Left lung (tissue), 10 donors: Measurements from ENCODE around the gene MINDY3. TPM values are rescaled to one million over a fixed set of nuclear protein-coding genes. Genes with fewer than 3 reads are reported as not detected.

ENCODE experiments used
- ATAC-seq: fragments of 200-7000 bp; cut with Tn5 transposase; one replicate; pipeline ENCODE4 v1.9.1; 2020; ENCODE audit warnings: moderate library complexity
- DNase-seq, 4 donors: peaks; one replicate each; pipeline ENCODE4 v3.0.0-alpha.2; 2013 to 2020
- H3K27ac ChIP-seq, 2 donors: fragments of 200-600 bp; sonication (generic) in 1 of 2; one replicate each; pipeline versions ENCODE4 v1.5.0 to v1.8.0; 2020 to 2021
- H3K27me3 ChIP-seq, 2 donors: fragments of 200-600 bp; sonication (generic) in 1 of 2; one replicate each; pipeline versions ENCODE4 v1.5.0 to v1.8.0; 2020 to 2021
- H3K36me3 ChIP-seq, 2 donors: fragments of 200-600 bp; sonication (generic) in 1 of 2; one replicate each; pipeline versions ENCODE4 v1.5.0 to v1.8.0; 2020 to 2021
- H3K4me1 ChIP-seq, 2 donors: fragments of 200-600 bp; one replicate each; pipeline ENCODE4 v1.8.0; 2021
- H3K4me3 ChIP-seq, 2 donors: fragments of 200-600 bp; sonication (generic) in 1 of 2; one replicate each; pipeline versions ENCODE4 v1.5.0 to v1.8.0; 2020 to 2021; ENCODE audit warnings: mild to moderate bottlenecking in 1 of 2
- H3K9me3 ChIP-seq, 2 donors: fragments of 200-600 bp; sonication (generic) in 1 of 2; one replicate each; pipeline versions ENCODE4 v1.5.0 to v1.8.0; 2020 to 2021
- intact Hi-C, 2 donors: fragments of 100-400 bp; cut with DNase I; formaldehyde crosslinking; loops; one replicate each; pipeline versions ENCODE4 v1.11.2 to v1.14.2; 2022
- polyA plus RNA-seq, 6 donors: library from polyadenylated mRNA; unstranded; fragments of 120-200 nt; gene quantifications; one replicate each; pipeline ENCODE4 v1.2.1, GENCODE V29; 2013; ENCODE audit not compliant: insufficient read length in 6 of 6
- total RNA-seq, 2 donors: library from RNA; stranded (reverse); fragmentation: NEBNext Ultra II Directional; extraction: Animal tissue kit (Norgen Biotek cat#: 25700); gene quantifications; one replicate each; pipeline ENCODE4 v1.2.1, GENCODE V29; 2021
- TF ChIP-seq, protein P1 (sequence below), 2 donors: fragments of 200-600 bp; sonication (generic) in 1 of 2; IDR thresholded peaks; one replicate each; pipeline versions ENCODE4 v1.5.0 to v1.8.0; 2021; ENCODE audit warnings: antibody characterized with exemption in 2 of 2
- donor health status: DM: no; HTN: yes; CAD: no.
- donor health status: DM: no; HTN: no; CAD: no.

MINDY3 gene
- total and polyA plus RNA-seq, 8 donors = 27.5 to 59.7 (median 43.5) TPM

- ATAC-seq = peak; percentile 58
- peak in 2 of 4 donors; percentile 93 to 96 for DNase-seq
- Histone ChIP-seq H3K27me3 (no peaks in the 10 kb centered on the region), H3K36me3 (no peaks in the 10 kb centered on the region), H3K4me3 (no peak overlapping the region), H3K27ac (peak overlapping the region in 1 of 2 donors; percentile 49), H3K4me1 (no peaks in the 10 kb centered on the region), H3K9me3 (no peaks in the 10 kb centered on the region)
- intact Hi-C loops = no loop called here
- TF ChIP-seq, protein P1, sequence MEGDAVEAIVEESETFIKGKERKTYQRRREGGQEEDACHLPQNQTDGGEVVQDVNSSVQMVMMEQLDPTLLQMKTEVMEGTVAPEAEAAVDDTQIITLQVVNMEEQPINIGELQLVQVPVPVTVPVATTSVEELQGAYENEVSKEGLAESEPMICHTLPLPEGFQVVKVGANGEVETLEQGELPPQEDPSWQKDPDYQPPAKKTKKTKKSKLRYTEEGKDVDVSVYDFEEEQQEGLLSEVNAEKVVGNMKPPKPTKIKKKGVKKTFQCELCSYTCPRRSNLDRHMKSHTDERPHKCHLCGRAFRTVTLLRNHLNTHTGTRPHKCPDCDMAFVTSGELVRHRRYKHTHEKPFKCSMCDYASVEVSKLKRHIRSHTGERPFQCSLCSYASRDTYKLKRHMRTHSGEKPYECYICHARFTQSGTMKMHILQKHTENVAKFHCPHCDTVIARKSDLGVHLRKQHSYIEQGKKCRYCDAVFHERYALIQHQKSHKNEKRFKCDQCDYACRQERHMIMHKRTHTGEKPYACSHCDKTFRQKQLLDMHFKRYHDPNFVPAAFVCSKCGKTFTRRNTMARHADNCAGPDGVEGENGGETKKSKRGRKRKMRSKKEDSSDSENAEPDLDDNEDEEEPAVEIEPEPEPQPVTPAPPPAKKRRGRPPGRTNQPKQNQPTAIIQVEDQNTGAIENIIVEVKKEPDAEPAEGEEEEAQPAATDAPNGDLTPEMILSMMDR (IDR thresholded peaks at IDR 0.05) = no peak
Measured at GRCh38 chr10:15735763-15736162, 124.5 kb downstream of the MINDY3 start.

GRCh38 chr10:15730341-15730740, 130.0 kb downstream of the MINDY3 start:
- H3K4me1 ChIP-seq = no peaks in the 10 kb centered on the region
- H3K27ac ChIP-seq = no peak overlapping the region
- no peak for DNase-seq
- peaks cover 0 to 3% of the 10 kb centered on the region in 2 donors for H3K9me3 ChIP-seq
- TF ChIP-seq, protein P1 (IDR thresholded peaks at IDR 0.05) = no peak
- no peaks in the 10 kb centered on the region for H3K36me3 ChIP-seq
- no peak overlapping the region for H3K4me3 ChIP-seq
- no peak for ATAC-seq
- no peaks in the 10 kb centered on the region for H3K27me3 ChIP-seq
- intact Hi-C loops = no loop called here

DNA sequence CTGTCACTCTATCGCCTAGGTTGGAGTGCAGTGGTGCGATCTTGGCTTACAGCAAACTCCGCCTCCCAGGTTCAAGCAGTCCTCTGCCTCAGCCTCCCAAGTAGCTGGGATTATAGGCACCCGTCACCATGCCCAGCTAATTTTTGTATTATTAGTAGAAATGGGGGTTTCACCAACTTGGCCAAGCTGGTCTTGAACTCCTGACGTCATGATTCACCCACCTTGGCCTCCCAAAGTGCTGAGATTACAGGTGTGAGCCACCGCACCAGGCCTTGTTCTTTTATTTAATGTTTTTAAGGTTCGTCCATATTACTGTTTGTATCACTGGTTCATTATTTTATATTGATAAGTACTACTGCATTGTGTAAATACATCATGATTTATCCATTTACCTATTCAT, 130.4 kb downstream of the MINDY3 start:
- intact Hi-C loops = loop anchor here in 1 of 2 donors (10.0 kb wide), 1 partner anchor 145 kb away; no protein-coding TSS in a partner anchor
- Histone ChIP-seq H3K4me1 (no peaks in the 10 kb centered on the region), H3K4me3 (no peak overlapping the region), H3K36me3 (no peaks in the 10 kb centered on the region), H3K27me3 (no peaks in the 10 kb centered on the region), H3K9me3 (peaks cover 0 to 3% of the 10 kb centered on the region in 2 donors), H3K27ac (no peak overlapping the region)
- no peak for DNase-seq
- no peak for ATAC-seq
- TF ChIP-seq, protein P1 (IDR thresholded peaks at IDR 0.05) = no peak

Other genes with a start within 250 kb of the MINDY3 start
- gene ITGA8, start 140.6 kb downstream of the MINDY3 start, total RNA-seq = 10 to 100 TPM; 23.7 to 25.5 TPM
- 10 to 100 TPM; 55.6 to 83.3 (median 72.1) TPM for gene ITGA8, start 140.6 kb downstream of the MINDY3 start, polyA plus RNA-seq